Heart left ventricle (tissue), 16 donors: ENCODE measurements around the gene SPAG4. TPM values are rescaled to one million over a fixed set of nuclear protein-coding genes. Genes with fewer than 3 reads are reported as not detected.

Experiments used
- ATAC-seq, 4 donors: fragments of 200-7000 bp; cut with Tn5 transposase; one replicate each; pipeline ENCODE4 v1.9.1; 2020 to 2022; ENCODE audit warnings: moderate library complexity in 4 of 4, mild to moderate bottlenecking in 3 of 4, moderate number of reproducible peaks in 1 of 4
- DNase-seq, 5 donors: peaks; one replicate each; pipeline ENCODE4 v3.0.0-alpha.2; 2020
- H3K27ac ChIP-seq, 12 donors: fragments of 200-600 bp; sonication (generic) in 4 of 12; one replicate each; pipeline versions ENCODE4 v1.5.0 to v1.8.0; 2016 to 2022; ENCODE audit warnings: mild to moderate bottlenecking in 2 of 12
- H3K27me3 ChIP-seq, 9 donors: fragments of 200-600 bp; sonication (generic) in 2 of 9; one replicate each; pipeline versions ENCODE4 v1.5.1 to v1.8.0; 2016 to 2022; ENCODE audit warnings: mild to moderate bottlenecking in 3 of 9
- H3K36me3 ChIP-seq, 9 donors: fragments of 200-600 bp; sonication (generic) in 2 of 9; one replicate each; pipeline versions ENCODE4 v1.5.0 to v1.8.0; 2018 to 2022; ENCODE audit warnings: mild to moderate bottlenecking in 2 of 9
- H3K4me1 ChIP-seq, 12 donors: fragments of 200-600 bp; sonication (generic) in 4 of 12; one replicate each; pipeline versions ENCODE4 v1.5.0 to v1.8.0; 2016 to 2022; ENCODE audit warnings: mild to moderate bottlenecking in 3 of 12
- H3K4me3 ChIP-seq, 12 donors: fragments of 200-600 bp; sonication (generic) in 4 of 12; one replicate each; pipeline versions ENCODE4 v1.5.0 to v1.8.0; 2017 to 2022; ENCODE audit warnings: mild to moderate bottlenecking in 9 of 12, moderate library complexity in 4 of 12
- H3K9me3 ChIP-seq, 12 donors: fragments of 200-600 bp; sonication (generic) in 4 of 12; one replicate each; pipeline versions ENCODE4 v1.5.0 to v1.8.0; 2016 to 2022; ENCODE audit warnings: mild to moderate bottlenecking in 1 of 12
- POLR2A ChIP-seq, 2 donors: fragments of 450-650 bp; IDR thresholded peaks; one replicate each; pipeline ENCODE4 v1.6.1; 2017; ENCODE audit warnings: antibody characterized with exemption in 2 of 2, mild to moderate bottlenecking in 2 of 2, moderate library complexity in 2 of 2
- WGBS, 4 donors: extraction: QIAGEN DNeasy Blood & Tissue Kit in 2 of 4; methylation state at CpG; one replicate each; pipeline versions ENCODE4 v1.1.5 to v1.1.7; 2013 to 2018; 5-methylcytosine and 5-hydroxymethylcytosine counted together
- intact Hi-C, 10 donors: fragments of 100-400 bp; cut with DNase I; formaldehyde crosslinking; loops; one replicate each; pipeline versions ENCODE4 v1.11.1 to v1.14.2; 2022
- polyA plus RNA-seq, 2 donors: library from polyadenylated mRNA; stranded (reverse); fragments of 200-250 nt; gene quantifications; one replicate each; pipeline ENCODE4 v1.2.3, GENCODE V29; 2013
- total RNA-seq, 9 donors: library from RNA; depleted of rRNA in 2 of 9; stranded (reverse); fragments of >200 nt in 2 of 9; fragmentation: NEBNext Ultra II Directional in 3 of 9; extraction: Animal tissue kit (Norgen Biotek cat#: 25700) in 3 of 9; gene quantifications; one replicate each; pipeline versions ENCODE4 v1.1.0 to v1.2.4, GENCODE V29; 2016 to 2023
- TF ChIP-seq, protein P1 (sequence below), 12 donors: fragments of 200-600 bp; sonication (generic) in 4 of 12; IDR thresholded peaks; one replicate each; pipeline versions ENCODE4 v1.5.0 to v1.8.0; 2018 to 2022; ENCODE audit warnings: antibody characterized with exemption in 12 of 12, mild to moderate bottlenecking in 5 of 12
- donor health status: ischemic (EF 13 %, LVEDD 7.1; RV severe dilation, severe dysfunction).
- donor health status: healthy with polysubstance abuse.
- donor health status: DM: no; HTN: yes; CAD: no.
- donor health status: DM: no; HTN: no; CAD: no.
- donor health status: ischemic (EF 25% LVEDD 6.9; RV normal size, moderate dysfunction).
- donor health status: ischemic (EF 25% LVEDD 5.7; RV mildly dilated, moderate dysfunction).
- donor health status: healthy.
- donor health status: DM: yes; HTN: yes; CAD: no.
- donor health status: ischemic (EF 35%, LVEDD 5.7; RV mildly dilated, moderate dysfunction).
- donor health status: nonischemic (EF 11% LVEDD 7.7; RV severe dilation, severe dysfunction).
- donor health status: DM: yes; HTN: yes; CAD: no.
- donor health status: PGD.
- donor health status: ischemic (EF 29% LVEDD 5.4; RV normal size, mild dysfunction).
- donor health status: nonischemic (EF 23%, LVEDD 6.1; RV moderate dilation, normal function).

SPAG4 gene
- total and polyA plus RNA-seq, 11 donors: 1.1 to 6.9 (median 4.5) TPM

DNA sequence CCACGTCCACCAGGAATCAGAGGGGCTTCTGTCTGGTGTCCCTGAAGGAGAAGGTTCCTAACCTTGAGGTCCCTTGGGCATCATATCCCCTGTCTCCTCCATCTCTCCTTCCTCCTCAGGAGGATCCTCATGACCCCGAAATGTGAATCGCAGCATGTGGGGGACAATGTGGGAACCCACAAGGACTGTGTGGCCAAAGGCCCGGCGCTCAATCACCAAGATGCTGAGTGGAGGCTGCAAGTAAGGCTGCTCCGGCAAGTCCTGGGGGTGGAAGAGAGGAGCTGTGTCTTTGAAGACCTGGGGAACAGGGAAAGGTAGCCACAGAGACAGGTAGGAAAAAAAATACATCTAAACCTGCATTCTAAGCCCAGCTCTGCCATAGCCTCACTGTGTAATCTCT, 36.4 kb upstream of the SPAG4 start:
- no peak overlapping the region for H3K27ac ChIP-seq
- H3K4me3 ChIP-seq: no peak overlapping the region
- peaks cover 0 to 15% (median 4%) of the 10 kb centered on the region in 12 donors for H3K9me3 ChIP-seq
- intact Hi-C loops: no loop called here
- DNase-seq (no peak), ATAC-seq (no peak)
- H3K36me3 ChIP-seq: no peaks in the 10 kb centered on the region
- no peaks in the 10 kb centered on the region for H3K27me3 ChIP-seq
- 93 to 98% (median 97%) methylated on average over 6 of the region's 6 CpGs for WGBS, 4 donors
- TF ChIP-seq POLR2A (IDR thresholded peaks at IDR 0.05): no peak
- TF ChIP-seq, protein P1, sequence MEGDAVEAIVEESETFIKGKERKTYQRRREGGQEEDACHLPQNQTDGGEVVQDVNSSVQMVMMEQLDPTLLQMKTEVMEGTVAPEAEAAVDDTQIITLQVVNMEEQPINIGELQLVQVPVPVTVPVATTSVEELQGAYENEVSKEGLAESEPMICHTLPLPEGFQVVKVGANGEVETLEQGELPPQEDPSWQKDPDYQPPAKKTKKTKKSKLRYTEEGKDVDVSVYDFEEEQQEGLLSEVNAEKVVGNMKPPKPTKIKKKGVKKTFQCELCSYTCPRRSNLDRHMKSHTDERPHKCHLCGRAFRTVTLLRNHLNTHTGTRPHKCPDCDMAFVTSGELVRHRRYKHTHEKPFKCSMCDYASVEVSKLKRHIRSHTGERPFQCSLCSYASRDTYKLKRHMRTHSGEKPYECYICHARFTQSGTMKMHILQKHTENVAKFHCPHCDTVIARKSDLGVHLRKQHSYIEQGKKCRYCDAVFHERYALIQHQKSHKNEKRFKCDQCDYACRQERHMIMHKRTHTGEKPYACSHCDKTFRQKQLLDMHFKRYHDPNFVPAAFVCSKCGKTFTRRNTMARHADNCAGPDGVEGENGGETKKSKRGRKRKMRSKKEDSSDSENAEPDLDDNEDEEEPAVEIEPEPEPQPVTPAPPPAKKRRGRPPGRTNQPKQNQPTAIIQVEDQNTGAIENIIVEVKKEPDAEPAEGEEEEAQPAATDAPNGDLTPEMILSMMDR (IDR thresholded peaks at IDR 0.05): no peak
- H3K4me1 ChIP-seq: no peaks in the 10 kb centered on the region

- Histone ChIP-seq H3K27ac (no peak overlapping the region), H3K9me3 (peaks cover 0 to 15% (median 4%) of the 10 kb centered on the region in 12 donors), H3K36me3 (no peaks in the 10 kb centered on the region), H3K4me1 (no peaks in the 10 kb centered on the region), H3K4me3 (no peak overlapping the region), H3K27me3 (no peaks in the 10 kb centered on the region)
- DNase-seq (no peak), ATAC-seq (no peak)
- TF ChIP-seq, protein P1 (IDR thresholded peaks at IDR 0.05): no peak
- no peak for TF ChIP-seq POLR2A (IDR thresholded peaks at IDR 0.05)
- 83 to 92% (median 89%) methylated on average over 5 to 7 of the region's 7 CpGs for WGBS, 4 donors
- intact Hi-C loops: no loop called here
Observed at GRCh38 chr20:35582131-35582530, 33.5 kb upstream of the SPAG4 start.

GRCh38 chr20:35582741-35583404, 32.8 kb upstream of the SPAG4 start:
- Histone ChIP-seq H3K27me3 (no peaks in the 10 kb centered on the region), H3K27ac (no peak overlapping the region), H3K4me3 (no peak overlapping the region), H3K4me1 (no peaks in the 10 kb centered on the region), H3K9me3 (peaks cover 0 to 15% (median 4%) of the 10 kb centered on the region in 12 donors), H3K36me3 (no peaks in the 10 kb centered on the region)
- intact Hi-C loops: no loop called here
- no peak for DNase-seq
- ATAC-seq: no peak
- 82 to 95% (median 87%) methylated on average over 10 to 12 of the region's 12 CpGs for WGBS, 4 donors
- no peak for TF ChIP-seq POLR2A (IDR thresholded peaks at IDR 0.05)
- TF ChIP-seq, protein P1 (IDR thresholded peaks at IDR 0.05): no peak

- intact Hi-C loops: no loop called here
- no peak overlapping the region for H3K27ac ChIP-seq
- no peak for DNase-seq
- H3K4me1 ChIP-seq: no peaks in the 10 kb centered on the region
- peaks cover 0 to 15% (median 4%) of the 10 kb centered on the region in 12 donors for H3K9me3 ChIP-seq
- TF ChIP-seq, protein P1 (IDR thresholded peaks at IDR 0.05): no peak
- no peak for TF ChIP-seq POLR2A (IDR thresholded peaks at IDR 0.05)
- 89 to 91% (median 91%) methylated on average over 13 to 18 of the region's 18 CpGs for WGBS, 4 donors
- no peaks in the 10 kb centered on the region for H3K27me3 ChIP-seq
- peak in 1 of 4 donors; percentile 27 for ATAC-seq
- H3K36me3 ChIP-seq: no peaks in the 10 kb centered on the region
- H3K4me3 ChIP-seq: no peak overlapping the region
Observed at GRCh38 chr20:35583636-35584560, 31.7 kb upstream of the SPAG4 start.
